ENCODE measurements around the gene CAMK1D.

The CAMK1D gene

DNA sequence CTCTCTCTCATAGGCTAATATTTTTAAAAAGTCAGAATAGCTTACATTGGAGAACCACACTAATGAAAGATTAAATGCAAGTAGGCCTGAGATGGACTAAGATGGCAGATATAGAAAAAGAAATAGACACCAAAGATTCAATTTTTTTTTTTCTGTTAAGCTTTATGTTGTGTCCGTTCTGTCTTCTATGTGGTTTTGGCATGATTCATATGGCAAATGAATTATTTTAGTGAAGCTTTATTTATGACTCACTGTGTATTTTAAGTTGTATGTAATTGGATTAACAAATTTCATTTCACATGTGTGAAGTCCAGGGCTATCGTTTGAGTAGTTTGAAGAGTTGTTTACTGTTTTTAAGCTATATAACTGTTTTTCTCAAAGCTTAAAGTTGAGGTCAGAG is 214.8 kb downstream of the CAMK1D start:
- DNase-seq = no peak

GRCh38 chr10:12566161-12567115 is 217.1 kb downstream of the CAMK1D start:
- no peak for DNase-seq

- DNase-seq = no peak
Measured at GRCh38 chr10:12568391-12569009, 219.2 kb downstream of the CAMK1D start.

- no peak for DNase-seq
Measured at GRCh38 chr10:12572281-12572680, 222.9 kb downstream of the CAMK1D start.

DNA sequence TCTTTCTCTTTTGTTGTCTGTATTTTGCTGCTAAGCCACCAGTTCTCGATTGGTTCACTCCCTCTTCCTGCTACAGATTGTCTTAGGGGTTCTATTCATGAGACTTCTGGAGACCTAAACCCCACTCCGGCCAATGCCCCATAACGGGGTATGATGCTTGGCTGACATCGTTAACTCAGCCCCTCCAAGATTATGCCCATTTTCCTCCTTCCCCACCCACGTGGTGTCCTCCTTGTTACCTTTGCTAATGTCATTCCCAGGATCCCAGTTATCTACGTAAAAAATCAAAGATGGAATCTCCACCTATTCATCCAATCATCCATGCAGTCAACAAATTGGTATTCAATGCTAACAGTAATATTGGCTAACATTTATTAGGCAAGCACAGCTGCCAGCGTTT is 228.3 kb downstream of the CAMK1D start:
- no peak for DNase-seq

- peak; percentile 73 for DNase-seq
Measured at GRCh38 chr10:12579954-12580858, 230.9 kb downstream of the CAMK1D start.

GRCh38 chr10:12583891-12584595 is 234.7 kb downstream of the CAMK1D start:
- DNase-seq = no peak

DNA sequence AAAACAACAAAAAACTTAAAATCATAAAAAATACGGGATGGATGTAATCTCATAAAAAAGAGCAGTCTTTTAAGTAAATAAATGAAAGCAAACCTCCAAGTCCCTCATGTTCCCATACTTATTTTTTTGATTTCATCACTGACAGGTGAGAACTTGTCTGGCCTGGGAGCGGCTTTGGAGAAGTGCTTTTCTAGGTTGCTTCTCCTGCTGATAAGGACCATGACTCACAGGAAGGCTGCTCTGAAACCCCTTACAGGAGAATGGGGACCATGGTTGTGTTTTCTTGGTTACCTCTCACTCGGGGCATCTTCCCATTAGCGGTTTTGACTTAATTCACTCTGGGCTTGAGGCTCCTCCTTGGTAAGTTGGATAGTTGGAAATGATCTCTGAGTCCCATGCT is 237.4 kb downstream of the CAMK1D start:
- no peak for DNase-seq

DNA sequence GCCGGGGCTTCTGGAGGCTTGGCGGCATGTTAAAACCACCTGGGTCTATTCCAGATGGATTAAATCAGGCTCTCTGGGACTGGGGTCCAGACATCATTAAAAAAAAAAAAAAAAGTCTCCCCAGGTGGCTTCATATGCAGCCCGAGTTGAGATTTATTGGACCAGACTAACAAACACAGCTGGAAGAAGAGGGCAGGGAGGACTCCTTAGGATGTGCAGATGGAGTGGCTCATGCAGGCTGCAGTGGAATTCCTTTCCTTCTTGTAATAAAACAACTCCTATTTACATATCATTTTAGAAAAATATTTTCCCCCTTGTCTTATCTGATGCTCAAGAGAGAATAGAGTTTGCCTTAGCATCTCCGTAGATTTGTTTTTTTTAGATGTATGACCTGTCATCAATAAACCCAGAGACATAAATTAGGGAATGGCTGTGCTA is 238.1 kb downstream of the CAMK1D start:
- peak; percentile 69 for DNase-seq

DNA sequence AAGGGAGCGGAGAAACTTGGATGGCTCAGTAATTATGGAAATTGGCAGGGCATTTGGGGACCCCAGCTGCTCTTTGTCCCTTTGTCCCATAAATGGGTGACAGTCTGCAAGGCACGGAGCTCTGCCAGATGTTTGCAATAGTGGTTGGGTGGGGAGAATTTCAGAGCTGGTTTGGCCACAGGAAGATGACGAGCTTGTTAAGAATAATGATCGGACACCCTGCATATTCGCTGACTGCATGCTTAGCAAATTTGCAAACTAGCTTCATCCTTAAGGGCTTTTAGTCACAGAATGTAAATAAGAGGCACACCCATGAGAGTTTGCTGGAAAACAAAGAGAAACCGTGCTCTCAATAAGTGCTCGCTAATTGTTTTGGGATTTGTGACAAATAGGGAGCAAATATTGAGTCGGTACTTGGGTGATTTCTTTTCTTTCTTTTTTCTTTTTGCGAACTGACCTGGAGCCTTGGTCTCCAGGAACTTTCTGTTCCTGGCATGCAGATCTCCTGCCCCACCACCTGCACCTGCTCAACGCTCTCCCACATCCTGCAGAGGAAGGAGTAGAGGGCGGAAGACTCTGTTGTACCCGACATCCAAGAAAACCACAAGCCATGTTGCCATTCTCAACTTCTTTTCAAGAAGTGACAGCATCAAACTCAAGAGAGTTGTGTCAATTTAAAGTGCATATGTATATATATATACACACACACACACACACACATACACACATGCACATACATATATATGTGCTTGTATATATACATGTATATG is 238.9 kb downstream of the CAMK1D start:
- DNase-seq = no peak

DNA sequence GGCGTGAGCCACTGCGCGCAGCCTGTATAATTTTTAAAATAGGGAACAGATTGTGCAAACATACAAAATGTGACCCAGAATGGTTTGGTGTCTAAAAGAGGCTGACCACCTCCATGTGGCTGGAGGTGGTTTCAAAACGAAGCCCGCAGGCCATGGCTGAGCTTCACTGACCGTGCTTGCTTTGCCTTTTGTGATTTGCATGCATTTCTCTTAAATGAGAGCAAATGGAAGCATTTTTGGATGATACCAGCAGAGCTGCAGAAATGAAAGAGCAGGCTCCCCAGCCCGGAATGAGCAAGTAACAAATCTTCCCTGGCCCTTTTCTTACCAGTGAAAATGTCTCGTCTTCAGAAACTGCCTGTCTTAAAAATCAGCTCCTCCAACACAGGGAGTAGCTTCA is 239.9 kb downstream of the CAMK1D start:
- no peak for DNase-seq

GRCh38 chr10:12589791-12590190 is 240.4 kb downstream of the CAMK1D start:
- no peak for DNase-seq

GRCh38 chr10:12590675-12591659 is 241.6 kb downstream of the CAMK1D start:
- DNase-seq = peak; percentile 58

- DNase-seq = no peak
Measured at GRCh38 chr10:12592967-12593366, 243.6 kb downstream of the CAMK1D start.

DNA sequence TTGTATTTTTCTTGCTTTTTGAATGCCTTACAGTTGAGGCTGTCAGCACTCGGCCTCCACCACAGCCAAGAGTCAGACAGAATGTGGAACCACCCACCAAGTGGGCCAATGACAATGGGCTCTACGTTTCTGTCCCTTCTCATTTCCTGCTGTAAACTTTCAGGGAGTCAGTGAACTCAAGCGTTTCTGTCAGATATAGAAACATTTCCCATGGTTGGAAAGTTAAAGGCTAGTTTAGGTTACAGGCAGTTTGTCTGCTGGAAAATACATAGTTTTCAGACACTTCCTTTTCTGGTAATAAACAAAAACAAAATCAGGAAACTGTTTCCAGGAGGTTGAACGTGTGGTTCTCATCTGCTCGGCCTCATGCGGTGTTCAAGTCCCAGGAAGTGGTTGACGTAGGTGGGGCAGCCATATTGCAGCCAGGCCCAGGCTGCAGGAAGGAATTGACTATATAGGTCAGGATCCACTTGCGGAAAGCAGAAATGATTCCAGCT is 245.1 kb downstream of the CAMK1D start:
- no peak for DNase-seq

- no peak for DNase-seq
Measured at GRCh38 chr10:12595936-12596576, 246.7 kb downstream of the CAMK1D start.

GRCh38 chr10:12597176-12597575 is 247.8 kb downstream of the CAMK1D start:
- DNase-seq = no peak

GRCh38 chr10:12597788-12598765 is 248.7 kb downstream of the CAMK1D start:
- DNase-seq = peak; percentile 90
